Karpas-422 (cell line): ENCODE measurements around the gene PCTP. TPM values are rescaled to one million over a fixed set of nuclear protein-coding genes. Genes with fewer than 3 reads are reported as not detected.

Experiments
- DNase-seq: peaks from one replicate; pipeline ENCODE4 v3.0.0-alpha.2; 2015
- H2AFZ ChIP-seq: fragments of 200-600 bp; sonication (generic); 2 replicates; pipeline ENCODE4 v1.6.1; 2014; ENCODE audit warnings: antibody characterized with exemption, low read length, mixed read lengths
- H3K27ac ChIP-seq: fragments of 200-600 bp; sonication (generic); 2 replicates; pipeline ENCODE4 v1.5.1; 2014; ENCODE audit warnings: mild to moderate bottlenecking, low read length, moderate library complexity
- H3K27me3 ChIP-seq: fragments of 200-600 bp; sonication (generic); 2 replicates; pipeline ENCODE4 v1.6.1; 2014; ENCODE audit warnings: low read length, mixed read lengths
- H3K36me3 ChIP-seq: fragments of 200-600 bp; sonication (generic); 2 replicates; pipeline ENCODE4 v1.6.1; 2014; ENCODE audit warnings: low read length, mixed read lengths; ENCODE audit not compliant: insufficient read depth
- H3K4me1 ChIP-seq: fragments of 200-600 bp; sonication (generic); 2 replicates; pipeline ENCODE4 v1.6.1; 2014; ENCODE audit warnings: mild to moderate bottlenecking, low read length, mixed read lengths
- H3K4me2 ChIP-seq: fragments of 200-600 bp; sonication (generic); 2 replicates; pipeline ENCODE4 v1.6.1; 2014; ENCODE audit warnings: low read length, low read depth, mild to moderate bottlenecking; ENCODE audit not compliant: poor library complexity, severe bottlenecking
- H3K4me3 ChIP-seq: fragments of 200-600 bp; sonication (generic); 2 replicates; pipeline ENCODE4 v1.5.1; 2014; ENCODE audit warnings: mild to moderate bottlenecking, antibody characterized with exemption, low read length, mixed read lengths
- H3K79me2 ChIP-seq: fragments of 200-600 bp; sonication (generic); 2 replicates; pipeline ENCODE4 v1.6.1; 2014; ENCODE audit warnings: mild to moderate bottlenecking, low read length, mixed read lengths
- H3K9ac ChIP-seq: fragments of 200-600 bp; sonication (generic); 2 replicates; pipeline ENCODE4 v1.6.0; 2014; ENCODE audit warnings: low read length
- H3K9me2 ChIP-seq: fragments of 200-600 bp; sonication (generic), shearing (Covaris generic); replicated peaks from 2 replicates; pipeline ENCODE4 v1.6.0; 2014; ENCODE audit warnings: mild to moderate bottlenecking, low read length, moderate library complexity; ENCODE audit not compliant: insufficient read depth
- H3K9me3 ChIP-seq: fragments of 300-700, 200-600 bp; sonication (generic); 2 replicates; pipeline ENCODE4 v1.6.1; 2014; ENCODE audit warnings: low read length, mixed read lengths
- H4K20me1 ChIP-seq: fragments of 200-600 bp; sonication (generic); 2 replicates; pipeline ENCODE4 v1.6.1; 2014; ENCODE audit warnings: mild to moderate bottlenecking, antibody characterized with exemption, low read length, low read depth; ENCODE audit not compliant: insufficient read depth
- total RNA-seq: library from RNA; depleted of rRNA; stranded (reverse); fragments of >200 nt; shearing (Covaris generic); gene quantifications from 2 replicates; pipeline ENCODE4 v1.2.3, GENCODE V29; 2014; ENCODE audit warnings: low replicate concordance; rRNA removed

The PCTP gene
- total RNA-seq: 15.1 and 20.7 TPM in 2 replicates

- Histone ChIP-seq H3K36me3 (no peaks in the 10 kb centered on the region), H3K27ac (no peak within 1 kb of the TSS), H3K9me2 (no peaks in the 10 kb centered on the region), H3K27me3 (no peaks in the 10 kb centered on the region), H3K4me2 (peak within 1 kb of the TSS; percentile 82), H2AFZ (peak within 1 kb of the TSS; percentile 90), H3K9me3 (no peaks in the 10 kb centered on the region), H3K4me1 (peaks cover 20% of the 10 kb centered on the region), H3K9ac (peak within 1 kb of the TSS; percentile 81), H3K4me3 (peak within 1 kb of the TSS; percentile 86), H3K79me2 (no peaks in the 10 kb centered on the region; the same call in 1 of the 2 replicates), H4K20me1 (no peaks in the 10 kb centered on the region; the same call in 1 of the 2 replicates)
- peak; percentile 94 for DNase-seq
These were observed at the start of gene PCTP for GRCh38 chr17:55750750-55751657. PCTP (plus strand) TSS chr17:55751051; CDS start chr17:55751104, 53 bp downstream.

- no peak overlapping the region for H3K27ac ChIP-seq
- H3K79me2 ChIP-seq: no peaks in the 10 kb centered on the region
- H3K4me3 ChIP-seq: no peak overlapping the region
- H3K36me3 ChIP-seq: no peaks in the 10 kb centered on the region
- H3K9ac ChIP-seq: no peak overlapping the region
- H3K9me2 ChIP-seq: no peaks in the 10 kb centered on the region
- no peak for DNase-seq
- H2AFZ ChIP-seq: no peak overlapping the region
- H3K4me1 ChIP-seq: peaks cover 11% of the 10 kb centered on the region
- H4K20me1 ChIP-seq: no peaks in the 10 kb centered on the region
- peaks cover 2% of the 10 kb centered on the region; the same call in 1 of the 2 replicates for H3K27me3 ChIP-seq
- no peak overlapping the region for H3K4me2 ChIP-seq
- H3K9me3 ChIP-seq: peaks cover 3% of the 10 kb centered on the region
These were observed 48.7 kb upstream of the PCTP start for GRCh38 chr17:55702150-55702549.

- Histone ChIP-seq H3K4me2 (no peak overlapping the region), H4K20me1 (no peaks in the 10 kb centered on the region), H3K27me3 (peaks cover 2% of the 10 kb centered on the region; the same call in 1 of the 2 replicates), H3K9me2 (no peaks in the 10 kb centered on the region), H2AFZ (no peak overlapping the region), H3K9me3 (peaks cover 3% of the 10 kb centered on the region), H3K27ac (no peak overlapping the region), H3K79me2 (no peaks in the 10 kb centered on the region), H3K36me3 (no peaks in the 10 kb centered on the region), H3K4me3 (no peak overlapping the region), H3K9ac (no peak overlapping the region), H3K4me1 (peaks cover 28% of the 10 kb centered on the region)
- no peak for DNase-seq
These were observed 46.5 kb upstream of the PCTP start for GRCh38 chr17:55704401-55704800.

- Histone ChIP-seq H3K4me2 (no peak overlapping the region), H3K27me3 (peaks cover 2% of the 10 kb centered on the region; the same call in 1 of the 2 replicates), H3K4me1 (peaks cover 28% of the 10 kb centered on the region), H3K9ac (no peak overlapping the region), H3K4me3 (no peak overlapping the region), H3K9me3 (peaks cover 3% of the 10 kb centered on the region), H3K36me3 (no peaks in the 10 kb centered on the region), H2AFZ (no peak overlapping the region), H3K79me2 (no peaks in the 10 kb centered on the region), H4K20me1 (no peaks in the 10 kb centered on the region), H3K9me2 (no peaks in the 10 kb centered on the region), H3K27ac (no peak overlapping the region)
- no peak for DNase-seq
These were observed 45.0 kb upstream of the PCTP start for GRCh38 chr17:55705847-55706246.

GRCh38 chr17:55706808-55707773 is 43.8 kb upstream of the PCTP start:
- H3K27ac ChIP-seq: no peak overlapping the region
- no peaks in the 10 kb centered on the region for H4K20me1 ChIP-seq
- H3K9me2 ChIP-seq: no peaks in the 10 kb centered on the region
- DNase-seq: no peak
- H3K4me1 ChIP-seq: peaks cover 28% of the 10 kb centered on the region
- no peaks in the 10 kb centered on the region for H3K27me3 ChIP-seq
- no peak overlapping the region for H3K4me2 ChIP-seq
- no peaks in the 10 kb centered on the region for H3K36me3 ChIP-seq
- H3K4me3 ChIP-seq: no peak overlapping the region
- no peaks in the 10 kb centered on the region for H3K79me2 ChIP-seq
- no peak overlapping the region for H2AFZ ChIP-seq
- no peaks in the 10 kb centered on the region for H3K9me3 ChIP-seq
- no peak overlapping the region for H3K9ac ChIP-seq

GRCh38 chr17:55708175-55708974 is 42.5 kb upstream of the PCTP start:
- Histone ChIP-seq H3K4me2 (peak overlapping the region; percentile 32), H3K9me3 (no peaks in the 10 kb centered on the region), H3K9me2 (no peaks in the 10 kb centered on the region), H3K79me2 (no peaks in the 10 kb centered on the region), H4K20me1 (no peaks in the 10 kb centered on the region), H3K9ac (no peak overlapping the region), H2AFZ (no peak overlapping the region), H3K4me3 (0 out of 2 replicates have a peak overlapping the region, but pooled peaks have one; percentile 11), H3K36me3 (no peaks in the 10 kb centered on the region), H3K4me1 (peaks cover 28% of the 10 kb centered on the region), H3K27me3 (no peaks in the 10 kb centered on the region), H3K27ac (no peak overlapping the region)
- no peak for DNase-seq

GRCh38 chr17:55709440-55709839 is 41.4 kb upstream of the PCTP start:
- Histone ChIP-seq H3K27ac (no peak overlapping the region), H4K20me1 (no peaks in the 10 kb centered on the region), H3K79me2 (no peaks in the 10 kb centered on the region), H3K4me3 (no peak overlapping the region), H3K9me3 (no peaks in the 10 kb centered on the region), H2AFZ (no peak overlapping the region), H3K27me3 (no peaks in the 10 kb centered on the region), H3K9ac (no peak overlapping the region), H3K4me1 (peaks cover 25% of the 10 kb centered on the region), H3K36me3 (no peaks in the 10 kb centered on the region), H3K4me2 (no peak overlapping the region), H3K9me2 (no peaks in the 10 kb centered on the region)
- DNase-seq: no peak
